Motor neuron (in vitro differentiated cells): ENCODE data around the gene DLL1. TPM values are rescaled to one million over a fixed set of nuclear protein-coding genes. Genes with fewer than 3 reads are reported as not detected.

ENCODE experiments used
- ATAC-seq, 8 experiments: fragments of 200-7000 bp; cut with Tn5 transposase; replicated peaks in 6 of 8; 2 replicates each; pipeline ENCODE4 v1.8.0; 2021; ENCODE audit warnings: mild to moderate bottlenecking in 8 of 8, moderate library complexity in 8 of 8
- H3K27ac ChIP-seq, 2 donors: fragments of 250-450 bp; sonication (Bioruptor Pico); 2 replicates each; pipeline ENCODE4 v1.9.0; 2021; ENCODE audit warnings: antibody characterized with exemption in 2 of 2, mild to moderate bottlenecking in 2 of 2, moderate library complexity in 1 of 2
- H3K4me1 ChIP-seq, 2 donors: fragments of 250-450 bp; sonication (Bioruptor Pico); replicated peaks in 1 of 2; 2 replicates each; pipeline ENCODE4 v1.6.1; 2021; ENCODE audit warnings: antibody characterized with exemption in 2 of 2, mild to moderate bottlenecking in 2 of 2, moderate library complexity in 1 of 2
- H3K4me3 ChIP-seq, 5 donors: fragments of 250-450 bp; sonication (Bioruptor Pico); 2 replicates each; pipeline ENCODE4 v1.9.0; 2021; ENCODE audit warnings: antibody characterized with exemption in 5 of 5, mild to moderate bottlenecking in 5 of 5, moderate library complexity in 4 of 5
- WGBS, 10 experiments: fragments of 450-650 bp; shearing (Covaris generic); methylation state at CpG; one replicate each; pipeline ENCODE4 v1.0.0; 2022; 5-methylcytosine and 5-hydroxymethylcytosine counted together
- in situ Hi-C, 9 experiments: fragments of 400-800 bp; cut with MboI; loops; one replicate each; pipeline ENCODE4 v1.15.0; 2021; ENCODE audit warnings: low sequenced_read_pairs in 9 of 9, low pct_unique_long_range_greater_than_20kb in 2 of 9; ENCODE audit not compliant: unreplicated experiment in 9 of 9
- total RNA-seq, 8 experiments: library from RNA; unstranded; fragments of 300-600 nt; gene quantifications; 2 replicates each; pipeline versions ENCODE4 v1.2.3 to v1.2.4, GENCODE V29; 2022

Gene DLL1
- total RNA-seq, 8 experiments from 2014 or later: 2.9 to 85.9 (median 10.7) TPM

- no peak for ATAC-seq
- in situ Hi-C loops: loop anchor here in 1 of 9 experiments (25.0 kb wide), 1 partner anchor 470 kb away; no protein-coding TSS in a partner anchor
- H3K4me1 ChIP-seq: peaks cover 21 to 25% of the 10 kb centered on the region in 2 donors
- H3K27ac ChIP-seq: peak overlapping the region; percentile 80 to 95
- peak overlapping the region; percentile 58 to 90 (median 70) for H3K4me3 ChIP-seq
- WGBS, 10 experiments: 0 to 60% (median 22%) methylated on average over 1 to 9 of the region's 15 CpGs
These were observed 16.2 kb upstream of the DLL1 start for GRCh38 chr6:170307080-170307545.

- Histone ChIP-seq H3K4me1 (peaks cover 21 to 25% of the 10 kb centered on the region in 2 donors), H3K27ac (peak within 1 kb of the TSS; percentile 80 to 95), H3K4me3 (peak within 1 kb of the TSS; percentile 58 to 90 (median 70))
- in situ Hi-C loops: loop anchor here in 1 of 9 experiments (25.0 kb wide), 1 partner anchor 469 kb away; no protein-coding TSS in a partner anchor
- WGBS, 10 experiments: 0% methylated on average over 5 to 19 of the region's 97 CpGs; no CpG with 5 or more reads in 7 of the 10 experiments
- ATAC-seq: peak; percentile 93 to 96 (median 96)
These were observed 15.6 kb upstream of the DLL1 start, which contains the start of gene FAM120B for GRCh38 chr6:170306324-170307079. TSS of gene FAM120B (plus strand) at chr6:170306758. CDS start at chr6:170317391, 10,633 bp downstream.

- WGBS, 10 experiments: 0 to 100% (median 77%) methylated on average over 1 to 14 of the region's 29 CpGs; no CpG with 5 or more reads in 2 of the 10 experiments
- in situ Hi-C loops: loop anchor here in 1 of 9 experiments (25.0 kb wide), 1 partner anchor 469 kb away; no protein-coding TSS in a partner anchor
- peak in 2 of 8 experiments; percentile 11 to 12 for ATAC-seq
These were observed 15.0 kb upstream of the DLL1 start for GRCh38 chr6:170305805-170306323.

GRCh38 chr6:170301184-170301583 is 10.3 kb upstream of the DLL1 start:
- no peak for ATAC-seq
- no peak overlapping the region for H3K4me3 ChIP-seq
- in situ Hi-C loops: loop anchor here in 1 of 9 experiments (25.0 kb wide), 1 partner anchor 464 kb away; no protein-coding TSS in a partner anchor
- H3K4me1 ChIP-seq: peaks cover 25 to 27% of the 10 kb centered on the region in 2 donors
- 40 to 100% (median 93%) methylated on average over 1 of the region's 1 CpG; no CpG with 5 or more reads in 6 of the 10 experiments for WGBS, 10 experiments
- no peak overlapping the region for H3K27ac ChIP-seq

More at GRCh38 chr6:170305805-170306323, 15.0 kb upstream of the DLL1 start:
- peak overlapping the region; percentile 58 to 90 (median 70) for H3K4me3 ChIP-seq
- H3K4me1 ChIP-seq: peaks cover 21 to 25% of the 10 kb centered on the region in 2 donors
- peak overlapping the region; percentile 4 to 17 for H3K27ac ChIP-seq

- H3K4me3 ChIP-seq: no peak overlapping the region
- H3K4me1 ChIP-seq: peaks cover 34 to 41% of the 10 kb centered on the region in 2 donors
- ATAC-seq: no peak
- 80 to 100% methylated on average over 1 of the region's 1 CpG; no CpG with 5 or more reads in 8 of the 10 experiments for WGBS, 10 experiments
- in situ Hi-C loops: loop anchor here in 2 of 9 experiments (25.0 kb wide), 1 partner anchor 461 kb away; no protein-coding TSS in a partner anchor
- no peak overlapping the region for H3K27ac ChIP-seq
These were observed 7.8 kb upstream of the DLL1 start for GRCh38 chr6:170298688-170299087.

- 2 to 94% (median 16%) methylated on average over 2 to 10 of the region's 11 CpGs for WGBS, 10 experiments
- H3K4me1 ChIP-seq: peaks cover 43 to 50% of the 10 kb centered on the region in 2 donors
- peak overlapping the region in 1 of 2 donors; percentile 83 for H3K27ac ChIP-seq
- in situ Hi-C loops: loop anchor here in 2 of 9 experiments (25.0 kb wide), 1 partner anchor 460 kb away; no protein-coding TSS in a partner anchor
- peak overlapping the region in 1 of 5 donors; percentile 38 for H3K4me3 ChIP-seq
- peak in 5 of 8 experiments; percentile 25 to 57 (median 45) for ATAC-seq
These were observed 6.9 kb upstream of the DLL1 start for GRCh38 chr6:170297576-170298330.

- ATAC-seq: peak in 5 of 8 experiments; percentile 35 to 45 (median 43)
- Histone ChIP-seq H3K4me3 (peak overlapping the region; percentile 17 to 41 (median 38)), H3K4me1 (peaks cover 51 to 58% of the 10 kb centered on the region in 2 donors), H3K27ac (peak overlapping the region; percentile 29 to 83)
- WGBS, 10 experiments: 0% methylated on average over 2 of the region's 67 CpGs; no CpG with 5 or more reads in 9 of the 10 experiments
- in situ Hi-C loops: loop anchor here in 2 of 9 experiments (25.0 kb wide), 1 partner anchor 460 kb away; no protein-coding TSS in a partner anchor
These were observed 6.1 kb upstream of the DLL1 start for GRCh38 chr6:170296746-170297575.

- ATAC-seq: peak in 2 of 8 experiments; percentile 2 to 4
- H3K27ac ChIP-seq: peak overlapping the region; percentile 29 to 83
- in situ Hi-C loops: loop anchor here in 2 of 9 experiments (25.0 kb wide), 1 partner anchor 459 kb away; no protein-coding TSS in a partner anchor
- H3K4me3 ChIP-seq: peak overlapping the region; percentile 17 to 41 (median 38)
- peaks cover 52 to 58% of the 10 kb centered on the region in 2 donors for H3K4me1 ChIP-seq
- no CpG with 5 or more reads among the region's 47 CpGs for WGBS, 10 experiments
These were observed 5.5 kb upstream of the DLL1 start for GRCh38 chr6:170296423-170296745.

GRCh38 chr6:170295510-170296422 is 4.9 kb upstream of the DLL1 start:
- peaks cover 52 to 58% of the 10 kb centered on the region in 2 donors for H3K4me1 ChIP-seq
- ATAC-seq: peak; percentile 43 to 78 (median 58)
- WGBS, 10 experiments: 0% methylated on average over 3 to 15 of the region's 109 CpGs; no CpG with 5 or more reads in 8 of the 10 experiments
- in situ Hi-C loops: loop anchor here in 2 of 9 experiments (25.0 kb wide), 1 partner anchor 458 kb away; no protein-coding TSS in a partner anchor
- H3K4me3 ChIP-seq: peak overlapping the region; percentile 17 to 41 (median 38)
- H3K27ac ChIP-seq: peak overlapping the region in 1 of 2 donors; percentile 83

- H3K4me3 ChIP-seq: peak overlapping the region; percentile 17 to 41 (median 38)
- ATAC-seq: peak in 2 of 8 experiments; percentile 0 to 2
- WGBS, 10 experiments: 10 to 88% (median 52%) methylated on average over 1 to 24 of the region's 30 CpGs; no CpG with 5 or more reads in 2 of the 10 experiments
- in situ Hi-C loops: loop anchor here in 2 of 9 experiments (25.0 kb wide), 1 partner anchor 458 kb away; no protein-coding TSS in a partner anchor
- peaks cover 52 to 58% of the 10 kb centered on the region in 2 donors for H3K4me1 ChIP-seq
- peak overlapping the region in 1 of 2 donors; percentile 48 for H3K27ac ChIP-seq
These were observed 4.1 kb upstream of the DLL1 start for GRCh38 chr6:170294813-170295509.
